GM12878 (cell line): ENCODE data around the gene PAQR7. TPM values are rescaled to one million over a fixed set of nuclear protein-coding genes. Genes with fewer than 3 reads are reported as not detected.

Source experiments
- ATAC-seq: fragments of 200-7000 bp; cut with Tn5 transposase; 3 replicates; pipeline ENCODE4 v1.9.1; 2020; ENCODE audit warnings: mild to moderate bottlenecking, moderate library complexity
- BruUV-seq: library from RNA; stranded (reverse); fragments of 400-500 nt; replicated peaks from 2 replicates; lab custom pipeline; 2021; lab: Mats Ljungman, UMichigan
- CTCF ChIA-PET: fragments of 300-600 bp; sonication (Branson Sonifier 250); formaldehyde crosslinking; extraction: SDS; loops from one replicate; lab custom pipeline; 2021; ENCODE audit warnings: inconsistent platforms; lab: Yijun Ruan, JAX
- POLR2A ChIA-PET: fragments of 350-600 bp; formaldehyde crosslinking; extraction: SDS; loops from one replicate; lab custom pipeline; 2021; ENCODE audit warnings: inconsistent platforms; lab: Charles Lee
- RAD21 ChIA-PET: fragments of 300-600 bp; sonication (Branson Sonifier 250); formaldehyde crosslinking; loops from one replicate; lab custom pipeline; 2023; ENCODE audit warnings: antibody characterized with exemption; ENCODE audit not compliant: unreplicated experiment; lab: Charles Lee
- SMC1A ChIA-PET: fragments of 300-600 bp; sonication (Branson Sonifier 250); formaldehyde crosslinking; loops from one replicate; lab custom pipeline; 2023; ENCODE audit not compliant: unreplicated experiment, uncharacterized antibody; lab: Charles Lee
- DNase-seq: peaks from one replicate; pipeline ENCODE4 v3.0.0-alpha.2; 2011; ENCODE audit warnings: low read depth, low spot score
- FAIRE-seq: peaks from 3 replicates; lab custom pipeline; 2011; peaks lifted over from hg19 to GRCh38; lab: Jason Lieb, UNC
- H2AFZ ChIP-seq: 2 replicates; pipeline ENCODE4 v1.6.0; 2011; ENCODE audit warnings: low read depth, low read length, control low read depth; ENCODE audit not compliant: control insufficient read depth
- H3K27ac ChIP-seq: 2 replicates; pipeline ENCODE4 v1.5.1; 2011; ENCODE audit warnings: control low read depth; ENCODE audit not compliant: control insufficient read depth, insufficient read depth
- H3K27me3 ChIP-seq, 2 experiments: replicated peaks in 1 of 2; 2 replicates each; pipeline versions ENCODE4 v1.6.0 to v1.6.1; 2011; ENCODE audit warnings: low read length in 1 of 2; ENCODE audit not compliant: control insufficient read depth in 2 of 2, insufficient read depth in 2 of 2
- H3K36me3 ChIP-seq, 2 experiments: 2 replicates each; pipeline ENCODE4 v1.5.1; 2011; ENCODE audit warnings: low read length in 1 of 2; ENCODE audit not compliant: control insufficient read depth in 2 of 2, insufficient read depth in 2 of 2
- H3K4me1 ChIP-seq: 2 replicates; pipeline ENCODE4 v1.6.1; 2011; ENCODE audit warnings: mild to moderate bottlenecking, low read length, moderate library complexity, mixed read lengths; ENCODE audit not compliant: control insufficient read depth, insufficient read depth
- H3K4me2 ChIP-seq: 2 replicates; pipeline ENCODE4 v1.6.0; 2011; ENCODE audit warnings: control low read depth; ENCODE audit not compliant: control insufficient read depth, insufficient read depth
- H3K4me3 ChIP-seq: fragments of 200-600 bp; sonication (generic); 2 replicates; pipeline ENCODE4 v1.5.1; 2016
- H3K79me2 ChIP-seq: 2 replicates; pipeline ENCODE4 v1.6.0; 2011; ENCODE audit warnings: low read length; ENCODE audit not compliant: control insufficient read depth, insufficient read depth
- H3K9ac ChIP-seq: 2 replicates; pipeline ENCODE4 v1.8.0; 2011; ENCODE audit warnings: low read length, control low read depth, mixed read lengths; ENCODE audit not compliant: control insufficient read depth, insufficient read depth
- H3K9me3 ChIP-seq: replicated peaks from 3 replicates; pipeline ENCODE4 v1.5.1; 2011; ENCODE audit warnings: mild to moderate bottlenecking, low read length; ENCODE audit not compliant: control insufficient read depth, insufficient read depth
- H4K20me1 ChIP-seq: 2 replicates; pipeline ENCODE4 v1.6.0; 2011; ENCODE audit not compliant: control insufficient read depth, insufficient read depth
- BCLAF1 ChIP-seq: fragments of 450-650 bp; IDR thresholded peaks from 2 replicates; pipeline ENCODE4 v1.6.1; 2017; ENCODE audit warnings: antibody characterized with exemption, mild to moderate bottlenecking, moderate library complexity
- IKZF1 ChIP-seq: fragments of 450-650 bp; conservative IDR thresholded peaks from 2 replicates; pipeline ENCODE4 v1.6.1; 2017; ENCODE audit warnings: antibody characterized with exemption, mild to moderate bottlenecking
- ZNF592 ChIP-seq: fragments of 450-650 bp; IDR thresholded peaks from 2 replicates; pipeline ENCODE4 v1.6.1; 2017; ENCODE audit warnings: mild to moderate bottlenecking, moderate library complexity
- WGBS: methylation state at CpG from one replicate; pipeline ENCODE4 v1.1.6; 2016; ENCODE audit warnings: low lambda C conversion rate; ENCODE audit not compliant: insufficient replicate concordance, insufficient coverage; ENCODE audit errors: missing lambda C conversion rate; 5-methylcytosine and 5-hydroxymethylcytosine counted together
- in situ Hi-C: fragments of 300-500 bp; cut with MboI; formaldehyde crosslinking; loops from 9 replicates; pipeline ENCODE4 v1.14.3; 2018; ENCODE audit warnings: mixed read lengths
- intact Hi-C: fragments of 100-400 bp; cut with micrococcal nuclease; formaldehyde crosslinking; loops from one replicate; pipeline ENCODE4 v1.14.2; 2022; ENCODE audit not compliant: unreplicated experiment
- polyA plus RNA-seq, 11 experiments: library from polyadenylated mRNA; depleted of rRNA in 4 of 11; unstranded in 6 of 11; stranded (reverse) in 5 of 11; fragments of >200 nt; fragmentation: Nextera tagmentation in 4 of 11; fragmentation: Illumina TruSeq in 1 of 11; extraction: Ambion mirVana in 4 of 11; extraction: Trizol in 1 of 11; gene quantifications; 1 replicate in 1 of 11; 2 replicates in 10 of 11; pipeline versions ENCODE4 v1.2.1 to v1.2.3, GENCODE V29; 2011 to 2016; ENCODE audit warnings: inconsistent platforms in 2 of 11, missing spikeins in 2 of 11, low read depth in 1 of 11
- total RNA-seq, 4 experiments: library from RNA; depleted of rRNA in 3 of 4; stranded (reverse); fragments of >200 nt in 3 of 4; fragmentation: Illumina TruSeq in 1 of 4; extraction: Trizol in 1 of 4; gene quantifications; 2 replicates each; pipeline versions ENCODE4 v1.2.1 to v1.2.3, GENCODE V29; 2013 to 2021

Gene PAQR7
- total and polyA plus RNA-seq, 10 of the 15 experiments (the other 5 are each of a cell fraction or from before 2014, with no cell fraction given), result 1.1 to 8.8 (median 5.2) TPM

- POLR2A ChIA-PET, result interaction anchor here (12.0 kb wide), 1 partner anchor 98 kb away, joined by 116 read pairs; the partner anchor contains the start of gene PAFAH2
- peaks cover 5 to 15% of the 10 kb centered on the region in 2 experiments; a peak in 3 of 4 replicates for H3K36me3 ChIP-seq
- peaks cover 11% of the 10 kb centered on the region; the same call in 1 of the 2 replicates for H3K4me1 ChIP-seq
- H3K9ac ChIP-seq, result no peak overlapping the region
- WGBS, result 80% methylated on average over 6 of the region's 6 CpGs
- in situ Hi-C loops (loop anchor here (5.0 kb wide), 1 partner anchor 98 kb away; the partner anchor contains the start of gene PAFAH2), intact Hi-C loops (no loop called here)
- no peak overlapping the region for H3K4me3 ChIP-seq
- H2AFZ ChIP-seq, result no peak overlapping the region
- RAD21 ChIA-PET, result interaction anchor here (14.5 kb wide), 1 partner anchor 97 kb away, joined by 296 read pairs; the partner anchor contains the start of gene PAFAH2
- no peak for TF ChIP-seq IKZF1
- no peak for TF ChIP-seq BCLAF1
- no peak for TF ChIP-seq ZNF592
- no peaks in the 10 kb centered on the region for H4K20me1 ChIP-seq
- DNase-seq (no peak), ATAC-seq (no peak), FAIRE-seq (no peak)
- CTCF ChIA-PET, result interaction anchor here (1.0 to 14.0 kb wide), 3 partner anchors 20 to 334 kb away, joined by 3 to 383 read pairs (median 3); partner anchors contain the start of genes CEP85 and PAFAH2
- H3K27ac ChIP-seq, result peak overlapping the region; percentile 18
- no peak overlapping the region for H3K4me2 ChIP-seq
- no peaks in the 10 kb centered on the region for H3K27me3 ChIP-seq
- no peaks in the 10 kb centered on the region for H3K9me3 ChIP-seq
- H3K79me2 ChIP-seq, result peaks cover 27% of the 10 kb centered on the region
- no TSS peak for BruUV-seq
- SMC1A ChIA-PET, result interaction anchor here (0.9 to 19.7 kb wide), 2 partner anchors 90 to 99 kb away, joined by 4 to 319 read pairs; partner anchors contain the start of gene PAFAH2
Observed at GRCh38 chr1:25899792-25900191, 24.3 kb upstream of the PAQR7 start.
